ENCODE results near the gene PAPSS2. TPM values are rescaled to one million over a fixed set of nuclear protein-coding genes. Genes with fewer than 3 reads are reported as not detected.

Gene PAPSS2
- total RNA-seq, 1 donor = 417 TPM

DNA sequence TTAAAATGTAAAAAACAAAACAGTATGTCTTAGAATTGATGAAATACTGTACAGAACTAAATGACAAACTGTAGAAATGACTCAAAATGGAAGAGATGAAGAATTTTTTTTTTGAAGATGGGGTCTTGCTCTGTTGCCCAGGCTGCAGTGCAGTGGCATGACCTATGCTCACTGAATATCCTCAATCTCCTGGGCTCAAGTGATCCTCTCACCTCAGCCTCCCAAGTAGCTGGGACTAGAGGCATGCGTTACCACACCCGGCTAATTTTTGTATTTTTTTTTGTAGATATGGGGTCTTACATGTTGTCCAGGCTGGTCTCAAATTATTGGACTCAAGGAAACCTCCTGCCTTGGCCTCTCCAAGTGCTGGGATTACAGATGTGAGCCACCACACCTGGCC lies 121.9 kb downstream of the PAPSS2 start:
- DNase-seq (ENCODE audit: low read depth) = no peak
- no peak for TF ChIP-seq CTCF (IDR thresholded peaks at IDR 0.05; ENCODE audit: insufficient read depth, low read depth, low read length)
- H3K4me3 ChIP-seq (ENCODE audit: low read depth, low read length) = no peak overlapping the region

DNA sequence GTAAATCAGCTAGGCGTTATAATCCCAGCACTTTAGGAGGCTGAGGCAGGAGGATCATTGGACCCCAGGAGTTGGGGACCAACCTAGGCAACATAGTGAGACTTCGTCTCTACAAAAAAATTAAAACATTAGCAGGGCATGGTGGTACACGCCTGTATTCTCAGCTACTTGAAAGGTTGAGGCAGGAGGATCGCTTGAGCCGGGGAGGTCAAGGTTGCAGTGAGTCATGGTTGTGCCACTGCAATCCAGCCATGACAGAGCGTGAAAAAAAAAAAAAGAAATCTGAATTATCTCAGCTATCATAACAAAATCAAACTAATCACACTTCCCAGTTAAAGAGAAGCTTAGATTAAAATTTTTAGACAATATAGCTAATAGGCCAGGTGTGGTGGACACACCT lies 123.0 kb downstream of the PAPSS2 start:
- DNase-seq (ENCODE audit: low read depth) = no peak
- no peak for TF ChIP-seq CTCF (IDR thresholded peaks at IDR 0.05; ENCODE audit: insufficient read depth, low read depth, low read length)

DNA sequence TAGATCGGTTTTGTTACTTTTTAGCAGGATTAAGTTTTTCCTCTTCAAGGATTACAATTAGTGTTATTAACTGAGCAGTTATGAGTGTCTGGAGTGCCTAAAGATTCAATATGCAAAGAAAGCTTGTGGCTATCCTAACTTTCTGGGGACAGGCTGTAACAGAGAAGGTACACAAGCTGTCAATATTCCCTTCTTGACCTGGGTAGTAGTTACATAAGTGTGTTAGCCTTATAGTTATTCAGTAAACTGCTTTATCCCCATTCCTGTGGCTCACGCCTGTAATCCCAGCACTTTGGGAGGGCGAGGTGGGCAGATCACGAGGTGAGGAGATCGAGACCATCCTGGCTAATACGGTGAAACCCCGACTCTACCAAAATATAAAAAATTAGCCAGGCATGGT lies 126.7 kb downstream of the PAPSS2 start:
- no peak for DNase-seq (ENCODE audit: low read depth)
- H3K4me3 ChIP-seq (ENCODE audit: low read depth, low read length) = no peak overlapping the region
- TF ChIP-seq CTCF (IDR thresholded peaks at IDR 0.05; ENCODE audit: insufficient read depth, low read depth, low read length) = no peak

More for the DNA sequence above, 123.0 kb downstream of the PAPSS2 start:
- no peak overlapping the region for H3K4me3 ChIP-seq (ENCODE audit: low read depth, low read length)

GRCh38 chr10:87790185-87790584 lies 130.5 kb downstream of the PAPSS2 start:
- no peak for TF ChIP-seq CTCF (IDR thresholded peaks at IDR 0.05; ENCODE audit: insufficient read depth, low read depth, low read length)
- no peak overlapping the region for H3K4me3 ChIP-seq (ENCODE audit: low read depth, low read length)
- DNase-seq (ENCODE audit: low read depth) = no peak

DNA sequence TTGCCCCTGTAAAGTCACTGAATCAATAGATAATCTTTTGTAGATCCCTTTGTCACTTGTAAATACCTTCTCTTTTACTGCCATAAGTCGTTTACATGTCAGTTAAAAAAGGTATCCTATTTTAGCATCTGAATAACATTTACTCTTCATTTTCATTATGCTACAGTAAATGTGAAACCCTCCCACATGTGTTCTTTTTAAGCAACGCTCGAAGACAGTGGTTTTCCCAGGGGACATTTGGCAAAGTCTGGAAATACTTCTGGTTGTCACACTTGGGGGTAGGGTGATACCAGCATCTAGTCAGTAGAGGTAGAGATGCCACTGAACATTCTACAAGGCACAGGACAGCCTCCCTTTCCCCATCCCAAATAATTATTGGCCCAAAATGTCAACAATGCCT lies 134.6 kb downstream of the PAPSS2 start:
- DNase-seq (ENCODE audit: low read depth) = no peak
- no peak for TF ChIP-seq CTCF (IDR thresholded peaks at IDR 0.05; ENCODE audit: insufficient read depth, low read depth, low read length)
- no peak overlapping the region for H3K4me3 ChIP-seq (ENCODE audit: low read depth, low read length)

Other genes with a start within 250 kb of the PAPSS2 start
- gene MINPP1, start 155.0 kb upstream of the PAPSS2 start, total RNA-seq = 30.0 and 52.7 TPM in 2 replicates
- gene ATAD1, start 158.3 kb downstream of the PAPSS2 start, total RNA-seq = 30.6 and 51.8 TPM in 2 replicates
- 0.86 and 0.97 TPM in 2 replicates for gene KLLN, start 203.7 kb downstream of the PAPSS2 start, total RNA-seq
- 265 and 276 TPM in 2 replicates for gene PTEN, start 203.7 kb downstream of the PAPSS2 start, total RNA-seq